Measurements from ENCODE around the gene BDKRB2. TPM values are rescaled to one million over a fixed set of nuclear protein-coding genes. Genes with fewer than 3 reads are reported as not detected.

The BDKRB2 gene
- polyA plus RNA-seq, 1 experiment, result 26.8 TPM

- no peak for TF ChIP-seq CTCF (IDR thresholded peaks at IDR 0.05; ENCODE audit: insufficient read depth, low read depth, low read length)
- H3K27me3 ChIP-seq (ENCODE audit: control insufficient read depth, insufficient read depth, low read length), result no peaks in the 10 kb centered on the region; the same call in 1 of the 2 replicates
- ChIA-PET CTCF (interaction anchor here (0.7 to 1.2 kb wide), 3 partner anchors 9 to 86 kb away, joined by 3 to 5 read pairs (median 3); no protein-coding TSS in a partner anchor), POLR2A (no interaction called here)
- H3K4me3 ChIP-seq (ENCODE audit: low read depth, low read length), result no peak overlapping the region
- no peak for DNase-seq (ENCODE audit: low read depth)
- no peaks in the 10 kb centered on the region for H3K36me3 ChIP-seq (ENCODE audit: control insufficient read depth, insufficient read depth, low read length)
Measured at GRCh38 chr14:96168581-96168980, 36.1 kb upstream of the BDKRB2 start.

- no peak for DNase-seq (ENCODE audit: low read depth)
- Histone ChIP-seq H3K4me3 (ENCODE audit: low read depth, low read length) (no peak overlapping the region), H3K36me3 (ENCODE audit: control insufficient read depth, insufficient read depth, low read length) (no peaks in the 10 kb centered on the region), H3K27me3 (ENCODE audit: control insufficient read depth, insufficient read depth, low read length) (no peaks in the 10 kb centered on the region; the same call in none of the 2 replicates)
- ChIA-PET POLR2A (no interaction called here), CTCF (interaction anchor here (1.2 kb wide), 1 partner anchor 12 kb away, joined by 3 read pairs; no protein-coding TSS in a partner anchor)
- TF ChIP-seq CTCF (IDR thresholded peaks at IDR 0.05; ENCODE audit: insufficient read depth, low read depth, low read length), result no peak
Measured at GRCh38 chr14:96170961-96171592, 33.6 kb upstream of the BDKRB2 start.

- POLR2A ChIA-PET, result no interaction called here
- DNase-seq (ENCODE audit: low read depth), result no peak
- CTCF ChIA-PET, result no interaction called here
- Histone ChIP-seq H3K4me3 (ENCODE audit: low read depth, low read length) (no peak overlapping the region), H3K27me3 (ENCODE audit: control insufficient read depth, insufficient read depth, low read length) (no peaks in the 10 kb centered on the region; the same call in 1 of the 2 replicates), H3K36me3 (ENCODE audit: control insufficient read depth, insufficient read depth, low read length) (no peaks in the 10 kb centered on the region)
- TF ChIP-seq CTCF (IDR thresholded peaks at IDR 0.05; ENCODE audit: insufficient read depth, low read depth, low read length), result no peak
Measured at GRCh38 chr14:96173636-96174475, 30.8 kb upstream of the BDKRB2 start.

GRCh38 chr14:96176275-96176674, 28.4 kb upstream of the BDKRB2 start:
- no peak for DNase-seq (ENCODE audit: low read depth)
- no peaks in the 10 kb centered on the region; the same call in 1 of the 2 replicates for H3K27me3 ChIP-seq (ENCODE audit: control insufficient read depth, insufficient read depth, low read length)
- no peak overlapping the region for H3K4me3 ChIP-seq (ENCODE audit: low read depth, low read length)
- ChIA-PET CTCF (interaction anchor here (0.9 to 3.1 kb wide), 7 partner anchors 9 to 85 kb away, joined by 3 to 12 read pairs (median 4); no protein-coding TSS in a partner anchor), POLR2A (no interaction called here)
- TF ChIP-seq CTCF (IDR thresholded peaks at IDR 0.05; ENCODE audit: insufficient read depth, low read depth, low read length), result no peak
- no peaks in the 10 kb centered on the region for H3K36me3 ChIP-seq (ENCODE audit: control insufficient read depth, insufficient read depth, low read length)

- ChIA-PET CTCF (interaction anchor here (0.9 to 3.1 kb wide), 9 partner anchors 9 to 99 kb away, joined by 3 to 12 read pairs (median 4); no protein-coding TSS in a partner anchor), POLR2A (interaction anchor here (0.6 kb wide), 1 partner anchor 54 kb away, joined by 3 read pairs; no protein-coding TSS in a partner anchor)
- Histone ChIP-seq H3K36me3 (ENCODE audit: control insufficient read depth, insufficient read depth, low read length) (no peaks in the 10 kb centered on the region), H3K4me3 (ENCODE audit: low read depth, low read length) (no peak overlapping the region), H3K27me3 (ENCODE audit: control insufficient read depth, insufficient read depth, low read length) (no peaks in the 10 kb centered on the region; the same call in 1 of the 2 replicates)
- no peak for TF ChIP-seq CTCF (IDR thresholded peaks at IDR 0.05; ENCODE audit: insufficient read depth, low read depth, low read length)
- peak; percentile 68 for DNase-seq (ENCODE audit: low read depth)
Measured at GRCh38 chr14:96176811-96177211, 27.8 kb upstream of the BDKRB2 start.

Data from BJ (cell line).